ENCODE measurements around the gene IGF1.

- TF ChIP-seq ATF2 (CRISPR knock-in tag; IDR thresholded peaks at IDR 0.05; ENCODE audit: borderline replicate concordance, low read depth): no peak
- no peak for TF ChIP-seq CTCF (IDR thresholded peaks at IDR 0.05)
- no peak for TF ChIP-seq ESRRA (CRISPR knock-in tag; IDR thresholded peaks at IDR 0.05; ENCODE audit: borderline replicate concordance)
- no peak for TF ChIP-seq MAX (CRISPR knock-in tag; IDR thresholded peaks at IDR 0.05)
- no peak for TF ChIP-seq MLX (CRISPR knock-in tag; IDR thresholded peaks at IDR 0.05)
- no peak for TF ChIP-seq CREB1 (CRISPR knock-in tag; IDR thresholded peaks at IDR 0.05)
Measured at GRCh38 chr12:102497743-102498142, 17.4 kb upstream of the IGF1 start.

Data from WTC11 (cell line).